GM20431 (cell line): ENCODE results near the gene TMOD3.

Source experiments
- in situ Hi-C: fragments of 300-500 bp; cut with MseI, MboI; formaldehyde crosslinking; loops from one replicate; pipeline ENCODE4 v1.15.0; 2020; ENCODE audit warnings: low sequenced_read_pairs; ENCODE audit not compliant: unreplicated experiment

The TMOD3 gene

GRCh38 chr15:51825698-51826097, 3.8 kb upstream of the TMOD3 start:
- in situ Hi-C loops: no loop called here

DNA sequence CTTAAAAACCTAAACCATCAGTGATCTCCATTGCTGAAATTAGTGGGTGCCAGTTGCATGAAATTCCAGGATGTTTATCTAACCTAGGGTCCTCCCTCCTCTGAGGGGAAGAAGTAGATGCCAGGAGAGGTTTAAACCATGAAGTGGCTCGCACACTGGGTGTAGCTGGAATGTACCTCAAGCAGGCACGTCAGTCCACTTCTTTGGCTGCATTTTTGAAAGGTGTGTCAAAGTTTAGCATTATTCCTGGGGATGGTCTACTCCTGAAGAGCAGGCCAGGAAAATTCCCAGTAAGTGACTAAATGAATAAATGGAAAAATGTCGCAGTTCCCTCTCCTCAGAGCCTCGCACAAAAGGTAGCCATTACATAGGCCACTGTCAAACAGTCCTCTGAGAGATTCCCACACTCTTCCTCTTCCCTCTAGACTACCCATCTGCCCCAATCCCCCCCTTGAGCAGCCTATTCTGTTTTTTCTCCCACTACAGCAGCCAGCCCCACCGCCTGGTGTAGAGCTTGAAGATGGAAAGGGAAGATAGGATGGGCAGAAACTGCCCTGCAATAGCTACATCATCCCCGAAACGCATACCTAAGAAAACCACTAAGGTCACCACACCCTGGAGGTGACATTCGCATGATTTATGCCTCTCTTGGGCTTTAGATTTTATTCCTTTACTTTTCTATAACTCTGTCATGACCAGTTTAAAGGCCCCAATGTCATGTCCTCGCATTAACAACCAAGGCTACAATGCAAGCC, 655 bp upstream of the TMOD3 start:
- in situ Hi-C loops: no loop called here

GRCh38 chr15:51830276-51830806, 888 bp downstream of the TMOD3 start:
- in situ Hi-C loops: no loop called here

DNA sequence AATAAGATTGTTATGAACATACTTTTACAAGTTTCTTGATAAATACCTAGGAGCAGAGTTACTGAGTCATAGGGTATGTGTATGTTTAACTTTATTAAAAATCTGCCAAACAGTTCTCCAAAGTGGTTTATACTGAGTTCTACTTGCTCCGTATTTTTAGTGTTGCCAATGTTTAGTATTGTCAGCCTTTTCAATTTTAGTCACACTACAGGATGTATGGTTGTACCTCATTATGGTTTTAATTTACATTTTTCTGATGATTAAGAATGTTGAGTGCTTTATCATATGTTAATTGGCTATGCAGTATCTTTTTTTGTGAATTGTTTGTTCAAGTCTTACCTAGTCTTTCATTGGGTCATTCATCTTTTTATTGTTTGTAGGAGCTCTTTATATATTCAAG, 4.3 kb downstream of the TMOD3 start:
- in situ Hi-C loops: no loop called here

DNA sequence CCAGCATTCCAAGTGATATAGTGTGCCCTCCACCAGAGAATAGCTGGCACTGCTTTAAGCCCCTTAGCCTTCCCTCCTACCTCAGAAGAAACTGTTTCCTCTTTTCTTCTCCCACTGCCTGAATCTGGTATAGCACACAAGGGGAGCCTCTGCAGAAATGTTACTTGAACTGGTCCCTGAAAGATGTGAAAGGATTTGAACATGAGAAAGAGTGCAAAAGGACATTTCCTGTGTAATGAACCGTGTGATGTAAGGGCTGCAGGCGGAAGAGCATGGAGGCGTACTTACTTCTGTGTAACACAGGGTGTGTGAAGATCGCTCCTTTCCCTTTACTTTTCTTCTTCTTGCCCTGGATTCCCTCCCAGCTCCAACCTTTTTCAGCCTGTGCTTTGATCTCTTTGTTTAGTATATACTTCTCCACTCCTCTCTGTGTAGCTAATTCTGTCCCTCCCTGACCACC, 8.4 kb downstream of the TMOD3 start:
- in situ Hi-C loops: no loop called here

GRCh38 chr15:51838270-51838669, 8.8 kb downstream of the TMOD3 start:
- in situ Hi-C loops: no loop called here

GRCh38 chr15:51840692-51841091, 11.2 kb downstream of the TMOD3 start:
- in situ Hi-C loops: no loop called here

GRCh38 chr15:51841406-51842040, 12.1 kb downstream of the TMOD3 start:
- in situ Hi-C loops: no loop called here

GRCh38 chr15:51842265-51842664, 12.8 kb downstream of the TMOD3 start:
- in situ Hi-C loops: no loop called here

DNA sequence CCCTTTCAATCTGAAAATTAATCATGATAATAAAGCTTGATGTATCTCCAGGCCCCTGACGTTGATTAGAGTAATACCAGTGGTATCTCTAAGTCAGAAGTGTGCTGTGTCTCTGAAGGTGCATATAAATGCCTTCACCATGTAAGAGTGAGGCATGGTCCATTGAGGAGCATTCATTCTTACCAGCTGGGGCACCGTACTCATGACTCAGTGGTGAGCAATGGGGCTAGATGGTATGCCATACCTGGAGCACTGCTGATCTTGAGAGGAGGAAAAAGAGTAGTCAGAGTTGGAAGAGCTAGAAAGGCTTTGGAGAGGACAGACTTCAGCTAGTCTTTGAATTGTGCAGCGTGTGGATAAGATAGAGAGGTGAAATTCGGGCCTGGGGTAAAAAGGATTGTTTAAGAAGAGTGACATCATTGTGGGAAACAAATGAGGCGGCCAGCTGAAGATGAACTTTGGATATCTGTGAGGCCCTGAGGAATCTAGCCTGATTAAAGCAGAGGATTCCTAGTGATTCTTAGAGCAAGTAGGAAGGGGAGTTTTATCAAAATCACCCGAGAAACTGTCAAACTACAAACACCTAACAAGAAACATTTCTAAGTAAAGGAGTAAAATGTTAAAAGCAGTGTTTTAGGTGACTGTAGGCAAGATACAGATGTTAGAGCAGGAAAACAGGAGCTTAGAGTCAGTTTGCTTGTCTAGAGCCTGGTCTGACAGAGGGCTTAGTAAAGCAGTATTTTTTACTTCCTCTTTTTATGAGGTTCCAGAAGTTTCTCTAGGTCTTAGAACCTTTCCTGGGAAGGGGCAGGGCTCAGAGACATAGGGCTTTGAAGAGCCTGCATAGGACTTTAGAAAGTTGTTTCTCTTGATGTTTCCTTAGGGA, 13.6 kb downstream of the TMOD3 start:
- in situ Hi-C loops: no loop called here

GRCh38 chr15:51844747-51845426, 15.4 kb downstream of the TMOD3 start:
- in situ Hi-C loops: no loop called here

- in situ Hi-C loops: no loop called here
Measured at GRCh38 chr15:51846066-51846462, 16.6 kb downstream of the TMOD3 start.

DNA sequence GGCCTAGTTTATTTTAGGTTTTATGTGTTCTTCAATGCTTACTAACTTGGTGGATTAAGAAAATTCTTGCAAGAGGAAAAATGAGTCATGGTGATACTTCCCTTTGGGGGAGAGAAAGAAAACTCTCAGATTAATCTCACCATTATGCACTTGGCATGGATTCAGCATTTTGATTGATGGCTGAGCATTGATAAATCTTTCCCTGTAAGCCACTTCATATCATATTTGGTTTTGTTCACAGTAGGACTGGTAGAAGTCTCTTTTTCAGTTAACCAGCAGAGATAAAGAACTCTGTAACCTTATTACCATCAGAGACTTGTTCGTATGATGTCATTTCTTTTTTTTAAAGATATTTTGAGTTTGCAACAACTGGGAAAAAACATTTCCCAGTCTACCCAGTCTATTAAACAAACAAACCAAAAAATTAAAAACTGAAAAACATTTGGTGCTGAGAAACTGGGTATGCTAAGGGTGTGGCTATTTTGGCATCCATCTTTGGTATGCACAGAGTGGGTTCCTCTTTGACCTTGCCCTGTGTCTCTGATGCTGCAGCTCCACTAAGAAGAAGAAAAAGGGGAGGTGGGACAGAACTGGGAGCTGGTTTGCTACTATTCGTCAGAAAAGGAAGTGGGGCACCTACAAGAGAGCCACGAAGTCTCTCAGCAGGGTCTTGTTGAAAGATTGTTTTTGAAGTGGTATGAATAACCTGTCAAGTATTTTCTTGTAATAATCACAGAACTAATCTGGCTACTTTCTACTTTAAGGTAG, 17.2 kb downstream of the TMOD3 start:
- in situ Hi-C loops: no loop called here

- in situ Hi-C loops: no loop called here
Measured at GRCh38 chr15:51848811-51849210, 19.4 kb downstream of the TMOD3 start.

- in situ Hi-C loops: no loop called here
Measured at GRCh38 chr15:51849860-51850259, 20.4 kb downstream of the TMOD3 start.

DNA sequence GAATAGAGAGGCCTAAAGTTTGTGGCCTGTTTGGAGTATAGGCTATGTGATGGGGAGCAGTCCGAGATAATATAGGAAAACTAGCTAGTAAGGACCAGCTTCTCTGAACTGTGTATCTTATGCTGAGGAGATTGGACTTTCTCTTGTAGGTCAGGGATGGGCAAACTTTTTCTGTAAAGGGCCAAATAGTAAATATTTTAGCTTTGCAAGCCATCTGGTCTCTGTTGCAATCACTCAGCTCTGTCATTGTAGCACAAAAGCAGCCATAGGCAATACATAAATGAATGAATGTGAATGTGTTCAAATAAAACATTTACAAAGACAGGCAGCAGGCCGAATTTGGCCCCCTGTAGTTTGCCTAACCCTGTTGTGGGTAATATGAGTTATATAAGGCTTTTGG, 24.5 kb downstream of the TMOD3 start:
- in situ Hi-C loops: no loop called here

DNA sequence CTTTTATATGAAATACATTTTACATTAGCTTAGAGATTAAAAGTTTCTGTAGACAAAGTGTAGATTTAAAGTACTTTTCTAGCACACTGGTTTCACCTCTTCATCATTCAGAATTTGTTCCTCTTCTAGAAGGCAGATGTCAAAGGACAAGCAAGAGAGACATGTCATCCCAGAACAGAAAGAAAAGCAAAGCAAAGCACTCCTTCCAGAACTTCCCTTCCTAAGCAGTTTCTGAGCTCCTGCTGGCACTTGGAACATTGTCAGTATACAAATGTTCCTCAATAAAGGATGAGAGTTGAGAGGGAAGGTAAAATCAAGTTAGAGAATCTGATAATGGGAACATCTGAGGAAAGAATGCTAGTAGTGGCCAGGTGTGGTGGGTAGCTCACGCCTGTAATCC, 26.2 kb downstream of the TMOD3 start:
- in situ Hi-C loops: no loop called here

DNA sequence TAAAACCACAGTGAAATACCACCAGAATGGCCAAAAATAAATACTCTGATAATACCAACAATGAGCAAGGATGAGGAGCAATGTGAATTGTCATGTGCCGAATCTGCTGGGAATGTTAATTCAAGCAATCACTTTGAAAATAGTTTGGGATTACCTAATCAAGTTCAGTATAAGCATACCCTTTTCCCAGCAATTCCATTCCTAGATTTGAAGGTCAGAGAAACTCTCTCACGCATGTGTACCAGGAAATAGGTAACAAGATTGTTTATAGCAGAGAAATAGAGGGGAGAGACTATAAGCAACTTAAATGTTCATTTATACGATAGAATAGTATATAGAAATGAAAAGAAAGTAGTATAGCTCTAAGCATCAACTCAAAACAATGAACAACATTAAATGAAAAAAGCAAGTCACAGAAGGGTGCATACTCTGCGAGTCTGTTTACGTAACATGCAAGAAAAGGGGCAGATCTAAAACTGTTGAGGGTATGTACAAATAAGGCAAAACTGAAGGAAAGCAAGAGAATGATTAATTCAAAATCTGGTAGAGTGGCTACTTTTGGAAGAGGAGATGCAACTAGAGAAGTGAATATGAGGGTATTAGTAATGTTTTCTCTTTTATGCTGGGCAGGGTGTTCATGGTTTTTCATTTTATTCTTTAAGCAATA, 27.4 kb downstream of the TMOD3 start:
- in situ Hi-C loops: no loop called here
